B cell (primary cell): ENCODE data around the gene SRCAP. TPM values are rescaled to one million over a fixed set of nuclear protein-coding genes. Genes with fewer than 3 reads are reported as not detected.

ENCODE experiments used
- ATAC-seq: fragments of 200-7000 bp; cut with Tn5 transposase; one replicate; pipeline ENCODE4 v1.10.0; 2021; ENCODE audit warnings: low read depth, mild to moderate bottlenecking, moderate number of reproducible peaks, moderate library complexity
- CTCF ChIA-PET: fragments of 350-600 bp; sonication (Branson Sonifier 250); formaldehyde crosslinking; loops from one replicate; lab custom pipeline; 2021; ENCODE audit warnings: antibody characterized with exemption, inconsistent platforms; lab: Charles Lee
- POLR2A ChIA-PET: fragments of 350-600 bp; sonication (Branson Sonifier 250); formaldehyde crosslinking; loops from one replicate; lab custom pipeline; 2021; ENCODE audit warnings: antibody characterized with exemption; lab: Charles Lee
- DNase-seq: peaks from one replicate; pipeline ENCODE4 v3.0.0; 2013
- H2AFZ ChIP-seq: 2 replicates; pipeline ENCODE4 v1.6.1; 2012; ENCODE audit warnings: mild to moderate bottlenecking, low read depth, low read length; ENCODE audit not compliant: insufficient read depth, poor library complexity, severe bottlenecking
- H3K27ac ChIP-seq, 2 donors: 1 replicate in 1 of 2; 2 replicates in 1 of 2; pipeline ENCODE4 v1.5.1; 2012 to 2013; ENCODE audit warnings: low read length in 2 of 2, mild to moderate bottlenecking in 2 of 2, moderate library complexity in 1 of 2
- H3K27me3 ChIP-seq, 4 experiments: fragments of 200-600 bp in 1 of 4; sonication (generic) in 1 of 4; replicated peaks in 1 of 4; 1 replicate in 2 of 4; 2 replicates in 2 of 4; pipeline versions ENCODE4 v1.6.1 to v1.7.0; 2013 to 2016; ENCODE audit warnings: low read length in 3 of 4, mild to moderate bottlenecking in 2 of 4, mixed read lengths in 1 of 4, moderate library complexity in 1 of 4; ENCODE audit not compliant: insufficient read depth in 4 of 4, control insufficient read depth in 3 of 4; ENCODE audit errors: control extremely low read depth in 1 of 4
- H3K36me3 ChIP-seq, 2 experiments: replicated peaks in 1 of 2; 1 replicate in 1 of 2; 2 replicates in 1 of 2; pipeline versions ENCODE4 v1.6.1 to v1.7.1; 2013; ENCODE audit warnings: low read length in 1 of 2; ENCODE audit not compliant: insufficient read depth in 2 of 2, control insufficient read depth in 1 of 2; ENCODE audit errors: control extremely low read depth in 1 of 2, extremely low read depth in 1 of 2
- H3K4me1 ChIP-seq, 2 donors: fragments of 200-600 bp in 1 of 2; sonication (generic) in 1 of 2; 1 replicate in 1 of 2; 2 replicates in 1 of 2; pipeline versions ENCODE4 v1.5.1 to v1.6.1; 2013 to 2017; ENCODE audit warnings: low read length in 2 of 2; ENCODE audit not compliant: control insufficient read depth in 2 of 2, insufficient read depth in 2 of 2
- H3K4me2 ChIP-seq: replicated peaks from 2 replicates; pipeline ENCODE3; 2012; ENCODE audit warnings: mild to moderate bottlenecking, low read depth, low read length; ENCODE audit not compliant: poor library complexity, severe bottlenecking
- H3K4me3 ChIP-seq, 5 experiments: fragments of 200-600 bp in 1 of 5; sonication (generic) in 1 of 5; 1 replicate in 3 of 5; 2 replicates in 2 of 5; pipeline versions ENCODE4 v1.5.1 to v1.7.0; 2011 to 2016; ENCODE audit warnings: low read length in 4 of 5, mild to moderate bottlenecking in 4 of 5, low read depth in 2 of 5, control low read depth in 1 of 5, moderate library complexity in 1 of 5; ENCODE audit not compliant: insufficient read depth in 1 of 5; ENCODE audit errors: control extremely low read depth in 1 of 5, extremely low read depth in 1 of 5
- H3K79me2 ChIP-seq: fragments of 200-600 bp; sonication (generic); one replicate; pipeline ENCODE4 v1.6.0; 2016; ENCODE audit warnings: low read length; ENCODE audit not compliant: control insufficient read depth, insufficient read depth
- H3K9ac ChIP-seq: fragments of 200-600 bp; sonication (generic); 2 replicates; pipeline ENCODE4 v1.6.1; 2017; ENCODE audit warnings: mild to moderate bottlenecking, low read length, moderate library complexity
- H3K9me3 ChIP-seq, 3 donors: one replicate each; pipeline versions ENCODE4 v1.6.1 to v1.7.1; 2013; ENCODE audit warnings: low read length in 2 of 3; ENCODE audit not compliant: control insufficient read depth in 2 of 3, insufficient read depth in 1 of 3; ENCODE audit errors: control extremely low read depth in 1 of 3
- H4K20me1 ChIP-seq: 2 replicates; pipeline ENCODE4 v1.6.0; 2012; ENCODE audit warnings: mild to moderate bottlenecking, low read length; ENCODE audit not compliant: insufficient read depth, control insufficient read depth, poor library complexity, severe bottlenecking
- H3K27ac Mint-ChIP-seq: one replicate; pipeline ENCODE4 v1.8.0; 2021; ENCODE audit warnings: mixed read lengths
- H3K27me3 Mint-ChIP-seq: one replicate; pipeline ENCODE4 v1.8.0; 2021; ENCODE audit warnings: mixed read lengths
- H3K4me1 Mint-ChIP-seq: one replicate; pipeline ENCODE4 v1.8.0; 2021; ENCODE audit warnings: mixed read lengths
- H3K4me3 Mint-ChIP-seq: one replicate; pipeline ENCODE4 v1.8.0; 2021; ENCODE audit warnings: mixed read lengths
- H3K9me3 Mint-ChIP-seq: one replicate; pipeline ENCODE4 v1.8.0; 2022; ENCODE audit warnings: mixed read lengths; ENCODE audit not compliant: insufficient read depth
- EZH2 ChIP-seq: IDR thresholded peaks from 2 replicates; pipeline ENCODE4 v1.6.1; 2012; ENCODE audit warnings: borderline replicate concordance, low read depth, mild to moderate bottlenecking, moderate library complexity, low read length; ENCODE audit not compliant: insufficient read depth, poor library complexity, severe bottlenecking
- WGBS: methylation state at CpG from one replicate; pipeline ENCODE4 v1.1.5; 2013; ENCODE audit warnings: missing lambda C conversion rate; ENCODE audit not compliant: insufficient coverage; 5-methylcytosine and 5-hydroxymethylcytosine counted together
- intact Hi-C: fragments of 100-400 bp; cut with micrococcal nuclease; formaldehyde crosslinking; loops from one replicate; pipeline ENCODE4 v1.10.0; 2022
- polyA plus RNA-seq: library from polyadenylated mRNA; depleted of rRNA; stranded (reverse); fragments of >200 nt; gene quantifications from 2 replicates; pipeline ENCODE4 v1.2.3, GENCODE V29; 2012
- total RNA-seq, 2 donors: library from RNA; stranded (reverse); fragments of 120-200 nt in 1 of 2; gene quantifications; 1 replicate in 1 of 2; 2 replicates in 1 of 2; pipeline versions ENCODE4 v1.2.3 to v1.2.4, GENCODE V29; 2013 to 2022
- TF ChIP-seq, protein P1 (sequence below): fragments of 200-600 bp; IDR thresholded peaks from one replicate; pipeline ENCODE4 v1.8.0; 2022; ENCODE audit warnings: antibody characterized with exemption, mild to moderate bottlenecking

SRCAP gene
- total and polyA plus RNA-seq, 2 donors (not counting 1 experiment from before 2014, with no cell fraction given), result 20.9 to 145 TPM

- Histone ChIP-seq H4K20me1 (peaks cover 6% of the 10 kb centered on the region), H3K4me1 (peaks cover 6 to 7% of the 10 kb centered on the region in 2 donors), H3K4me3 (no peak overlapping the region), H3K9me3 (no peaks in the 10 kb centered on the region), H3K27ac (no peak overlapping the region), H3K9ac (no peak overlapping the region), H3K36me3 (no peaks in the 10 kb centered on the region), H2AFZ (no peak overlapping the region), H3K79me2 (no peaks in the 10 kb centered on the region), H3K27me3 (peaks cover 0 to 19% (median 6%) of the 10 kb centered on the region in 4 experiments), H3K4me2 (no peak overlapping the region)
- no peak for DNase-seq
- Mint-ChIP-seq H3K27ac (no peak overlapping the region), H3K27me3 (peaks cover 15% of the 10 kb centered on the region), H3K9me3 (no peaks in the 10 kb centered on the region), H3K4me3 (no peak overlapping the region), H3K4me1 (peaks cover 14% of the 10 kb centered on the region)
- intact Hi-C loops, result no loop called here
- CTCF ChIA-PET, result no interaction called here
- no peak for TF ChIP-seq EZH2
- TF ChIP-seq, protein P1, sequence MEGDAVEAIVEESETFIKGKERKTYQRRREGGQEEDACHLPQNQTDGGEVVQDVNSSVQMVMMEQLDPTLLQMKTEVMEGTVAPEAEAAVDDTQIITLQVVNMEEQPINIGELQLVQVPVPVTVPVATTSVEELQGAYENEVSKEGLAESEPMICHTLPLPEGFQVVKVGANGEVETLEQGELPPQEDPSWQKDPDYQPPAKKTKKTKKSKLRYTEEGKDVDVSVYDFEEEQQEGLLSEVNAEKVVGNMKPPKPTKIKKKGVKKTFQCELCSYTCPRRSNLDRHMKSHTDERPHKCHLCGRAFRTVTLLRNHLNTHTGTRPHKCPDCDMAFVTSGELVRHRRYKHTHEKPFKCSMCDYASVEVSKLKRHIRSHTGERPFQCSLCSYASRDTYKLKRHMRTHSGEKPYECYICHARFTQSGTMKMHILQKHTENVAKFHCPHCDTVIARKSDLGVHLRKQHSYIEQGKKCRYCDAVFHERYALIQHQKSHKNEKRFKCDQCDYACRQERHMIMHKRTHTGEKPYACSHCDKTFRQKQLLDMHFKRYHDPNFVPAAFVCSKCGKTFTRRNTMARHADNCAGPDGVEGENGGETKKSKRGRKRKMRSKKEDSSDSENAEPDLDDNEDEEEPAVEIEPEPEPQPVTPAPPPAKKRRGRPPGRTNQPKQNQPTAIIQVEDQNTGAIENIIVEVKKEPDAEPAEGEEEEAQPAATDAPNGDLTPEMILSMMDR, result no peak
- ATAC-seq, result no peak
- 83% methylated on average over 2 of the region's 4 CpGs for whole genome bisulfite sequencing
- POLR2A ChIA-PET, result no interaction called here
These were observed 81.6 kb downstream of the SRCAP start for GRCh38 chr16:30780549-30780948.

- H3K79me2 ChIP-seq, result no peaks in the 10 kb centered on the region
- no peak overlapping the region for H3K9ac ChIP-seq
- 96% methylated on average over 62 of the region's 63 CpGs for WGBS
- ChIA-PET CTCF (no interaction called here), POLR2A (interaction anchor here (0.5 to 1.2 kb wide), 2 partner anchors 46 to 122 kb away, joined by 3 to 5 read pairs; no protein-coding TSS in a partner anchor)
- Mint-ChIP-seq H3K4me3 (no peak overlapping the region), H3K27ac (no peak overlapping the region), H3K4me1 (peaks cover 14% of the 10 kb centered on the region), H3K27me3 (peaks cover 13% of the 10 kb centered on the region), H3K9me3 (no peaks in the 10 kb centered on the region)
- H3K9me3 ChIP-seq, result no peaks in the 10 kb centered on the region
- no peak overlapping the region for H2AFZ ChIP-seq
- H3K4me3 ChIP-seq, result no peak overlapping the region
- DNase-seq (no peak), ATAC-seq (no peak)
- H4K20me1 ChIP-seq, result no peaks in the 10 kb centered on the region
- no peak overlapping the region for H3K27ac ChIP-seq
- H3K4me1 ChIP-seq, result peaks cover 12 to 16% of the 10 kb centered on the region in 2 donors
- no peak for TF ChIP-seq EZH2
- TF ChIP-seq, protein P1, result no peak
- intact Hi-C loops, result no loop called here
- H3K4me2 ChIP-seq, result no peak overlapping the region
- H3K36me3 ChIP-seq, result no peaks in the 10 kb centered on the region
- peaks cover 0 to 15% (median 6%) of the 10 kb centered on the region in 4 experiments for H3K27me3 ChIP-seq
These were observed 83.7 kb downstream of the SRCAP start for GRCh38 chr16:30782486-30783279.
